Measurements from ENCODE around the gene KRTAP5-7.

Gene KRTAP5-7

DNA sequence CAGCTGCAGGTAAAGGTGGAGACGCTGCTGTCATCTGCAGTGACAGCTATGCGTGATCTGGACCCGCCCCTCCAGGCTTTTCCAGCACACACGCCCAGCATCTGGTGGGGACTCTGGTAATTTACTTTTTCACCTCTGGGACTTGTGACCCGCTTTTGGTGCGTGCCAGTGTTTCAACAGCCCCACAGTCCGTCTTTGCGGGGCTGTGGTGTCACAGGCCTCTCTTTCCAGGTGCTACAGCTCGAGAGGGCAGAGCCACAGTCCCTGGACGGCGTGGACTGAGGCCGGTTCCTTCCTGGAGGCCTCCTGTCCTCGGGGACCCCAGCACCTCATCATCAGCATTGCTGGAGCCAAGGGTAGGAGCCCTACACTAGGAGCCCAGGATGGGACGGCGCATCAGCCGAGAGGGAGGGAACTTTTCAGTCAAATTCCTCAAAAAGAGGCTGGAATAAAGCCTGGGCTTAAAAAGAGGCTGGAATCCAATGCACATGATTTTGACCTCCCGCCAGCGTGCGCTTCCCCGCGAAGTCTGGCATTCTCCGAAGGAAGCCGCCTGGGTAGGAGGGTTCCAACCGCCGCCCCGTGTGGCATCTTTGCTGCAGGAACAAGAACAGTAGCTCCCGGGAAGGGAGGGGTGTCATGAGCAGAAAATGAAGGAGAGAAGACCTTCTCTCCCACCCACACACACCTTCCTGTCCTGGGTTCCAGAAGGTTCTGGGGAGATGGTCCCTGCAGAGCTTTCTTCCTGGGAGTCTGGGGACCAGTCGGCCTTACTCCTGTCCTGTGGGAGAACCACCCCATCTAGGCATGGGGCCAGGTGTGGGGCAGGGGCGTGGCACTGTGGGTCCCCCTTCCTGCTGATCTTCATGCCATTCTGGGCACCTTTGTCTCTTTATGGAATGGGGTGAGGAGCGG lies 25.7 kb upstream of the KRTAP5-7 start:
- no peak for TF ChIP-seq RAD21 (IDR thresholded peaks at IDR 0.05; ENCODE audit: low read depth)
- TF ChIP-seq CREB1 (IDR thresholded peaks at IDR 0.05; ENCODE audit: low read depth) = no peak
- no peak for TF ChIP-seq YY1 (IDR thresholded peaks at IDR 0.05; ENCODE audit: low read depth)
- no peak for TF ChIP-seq EP300 (IDR thresholded peaks at IDR 0.05; ENCODE audit: borderline replicate concordance)
- peak; percentile 56 for TF ChIP-seq MAX (IDR thresholded peaks at IDR 0.05)
- no peak for TF ChIP-seq EGR1 (IDR thresholded peaks at IDR 0.05)
- no peak for TF ChIP-seq CEBPB (IDR thresholded peaks at IDR 0.05)
- TF ChIP-seq FOXM1 (IDR thresholded peaks at IDR 0.05; ENCODE audit: borderline replicate concordance, low read depth) = no peak
- peak; percentile 23; the same call in 1 of the 2 replicates for TF ChIP-seq NFIC (IDR thresholded peaks at IDR 0.05)
- no peak for TF ChIP-seq REST (IDR thresholded peaks at IDR 0.05; ENCODE audit: low read depth)
- TF ChIP-seq TCF12 (IDR thresholded peaks at IDR 0.05; ENCODE audit: low read depth) = no peak
- no peak for TF ChIP-seq TAF1 (IDR thresholded peaks at IDR 0.05; ENCODE audit: low read depth)
- TF ChIP-seq TEAD4 (IDR thresholded peaks at IDR 0.05) = no peak
- TF ChIP-seq USF1 (IDR thresholded peaks at IDR 0.05) = no peak
- no peak for TF ChIP-seq ZBTB7A (IDR thresholded peaks at IDR 0.05; ENCODE audit: low read depth)

- no peak for TF ChIP-seq RAD21 (IDR thresholded peaks at IDR 0.05; ENCODE audit: low read depth)
- TF ChIP-seq USF1 (IDR thresholded peaks at IDR 0.05) = no peak
These were observed 25.0 kb upstream of the KRTAP5-7 start for GRCh38 chr11:71502026-71502425.

GRCh38 chr11:71502871-71503435 lies 24.1 kb upstream of the KRTAP5-7 start:
- no peak for TF ChIP-seq RAD21 (IDR thresholded peaks at IDR 0.05; ENCODE audit: low read depth)
- no peak for TF ChIP-seq NFIC (IDR thresholded peaks at IDR 0.05)
- TF ChIP-seq ZBTB7A (IDR thresholded peaks at IDR 0.05; ENCODE audit: low read depth) = no peak
- TF ChIP-seq YY1 (IDR thresholded peaks at IDR 0.05; ENCODE audit: low read depth) = no peak
- no peak for TF ChIP-seq USF1 (IDR thresholded peaks at IDR 0.05)

GRCh38 chr11:71504531-71504930 lies 22.5 kb upstream of the KRTAP5-7 start:
- no peak for TF ChIP-seq REST (IDR thresholded peaks at IDR 0.05; ENCODE audit: low read depth)
- TF ChIP-seq EP300 (IDR thresholded peaks at IDR 0.05; ENCODE audit: borderline replicate concordance) = peak; percentile 38; the same call in 1 of the 2 replicates
- no peak for TF ChIP-seq USF1 (IDR thresholded peaks at IDR 0.05)
- no peak for TF ChIP-seq ZBTB7A (IDR thresholded peaks at IDR 0.05; ENCODE audit: low read depth)
- TF ChIP-seq TCF12 (IDR thresholded peaks at IDR 0.05; ENCODE audit: low read depth) = peak; percentile 31; the same call in 1 of the 2 replicates
- TF ChIP-seq NFIC (IDR thresholded peaks at IDR 0.05) = peak; percentile 88
- TF ChIP-seq EGR1 (IDR thresholded peaks at IDR 0.05) = no peak
- TF ChIP-seq TEAD4 (IDR thresholded peaks at IDR 0.05) = peak; percentile 28; the same call in 1 of the 2 replicates
- TF ChIP-seq YY1 (IDR thresholded peaks at IDR 0.05; ENCODE audit: low read depth) = no peak
- TF ChIP-seq MAX (IDR thresholded peaks at IDR 0.05) = no peak

GRCh38 chr11:71505001-71505400 lies 22.1 kb upstream of the KRTAP5-7 start:
- TF ChIP-seq REST (IDR thresholded peaks at IDR 0.05; ENCODE audit: low read depth) (no peak), CREB1 (IDR thresholded peaks at IDR 0.05; ENCODE audit: low read depth) (no peak), FOXM1 (IDR thresholded peaks at IDR 0.05; ENCODE audit: borderline replicate concordance, low read depth) (no peak), MAX (IDR thresholded peaks at IDR 0.05) (no peak), USF1 (IDR thresholded peaks at IDR 0.05) (no peak), ZBTB7A (IDR thresholded peaks at IDR 0.05; ENCODE audit: low read depth) (no peak), TCF12 (IDR thresholded peaks at IDR 0.05; ENCODE audit: low read depth) (no peak), TEAD4 (IDR thresholded peaks at IDR 0.05) (no peak), EP300 (IDR thresholded peaks at IDR 0.05; ENCODE audit: borderline replicate concordance) (no peak), TAF1 (IDR thresholded peaks at IDR 0.05; ENCODE audit: low read depth) (no peak), EGR1 (IDR thresholded peaks at IDR 0.05) (no peak), NFIC (IDR thresholded peaks at IDR 0.05) (no peak), RAD21 (IDR thresholded peaks at IDR 0.05; ENCODE audit: low read depth) (no peak)
